Mesendoderm (in vitro differentiated cells): ENCODE results near the gene DNM3.

Source experiments
- DNase-seq: peaks from one replicate; pipeline ENCODE4 v3.0.0; 2013
- H2AK5ac ChIP-seq: 2 replicates; pipeline ENCODE4 v1.6.1; 2013; ENCODE audit warnings: low read length, inconsistent platforms
- H2BK120ac ChIP-seq: 2 replicates; pipeline ENCODE4 v1.6.1; 2013; ENCODE audit warnings: low read depth, mild to moderate bottlenecking, low read length, moderate library complexity, mixed read lengths
- H2BK15ac ChIP-seq: replicated peaks from 2 replicates; pipeline ENCODE4 v1.6.1; 2013; ENCODE audit warnings: low read depth, mild to moderate bottlenecking, moderate library complexity
- H2BK5ac ChIP-seq: 2 replicates; pipeline ENCODE4 v1.6.1; 2013; ENCODE audit warnings: low read length, inconsistent platforms
- H3K18ac ChIP-seq: 2 replicates; pipeline ENCODE4 v1.6.1; 2013; ENCODE audit warnings: mild to moderate bottlenecking, low read length, mixed read lengths
- H3K23ac ChIP-seq: one replicate; pipeline ENCODE4 v1.6.1; 2013; ENCODE audit warnings: low read length
- H3K27ac ChIP-seq: 2 replicates; pipeline ENCODE4 v1.5.1; 2013; ENCODE audit warnings: low read depth, mild to moderate bottlenecking, inconsistent platforms, low read length, moderate library complexity
- H3K27me3 ChIP-seq: 2 replicates; pipeline ENCODE4 v1.6.1; 2013; ENCODE audit warnings: low read length, control low read depth, mild to moderate bottlenecking, inconsistent platforms; ENCODE audit not compliant: insufficient read depth, poor library complexity
- H3K36me3 ChIP-seq: 2 replicates; pipeline ENCODE4 v1.6.1; 2013; ENCODE audit warnings: low read length, inconsistent platforms; ENCODE audit not compliant: control insufficient read depth, insufficient read depth
- H3K4ac ChIP-seq: one replicate; pipeline ENCODE4 v1.6.1; 2013; ENCODE audit warnings: low read depth, mild to moderate bottlenecking, low read length, moderate library complexity
- H3K4me1 ChIP-seq: 2 replicates; pipeline ENCODE4 v1.6.1; 2013; ENCODE audit warnings: low read depth, low read length, inconsistent platforms; ENCODE audit not compliant: control insufficient read depth
- H3K4me2 ChIP-seq: 2 replicates; pipeline ENCODE4 v1.6.1; 2013; ENCODE audit warnings: low read length
- H3K4me3 ChIP-seq: 2 replicates; pipeline ENCODE4 v1.5.1; 2013; ENCODE audit warnings: mild to moderate bottlenecking, low read length
- H3K56ac ChIP-seq: one replicate; pipeline ENCODE4 v1.6.1; 2013; ENCODE audit warnings: low read length
- H3K79me1 ChIP-seq: 2 replicates; pipeline ENCODE4 v1.6.1; 2013; ENCODE audit warnings: low read length, inconsistent platforms
- H3K79me2 ChIP-seq: 2 replicates; pipeline ENCODE4 v1.6.1; 2013; ENCODE audit warnings: mild to moderate bottlenecking, low read length; ENCODE audit not compliant: control insufficient read depth, insufficient read depth
- H3K9ac ChIP-seq: 2 replicates; pipeline ENCODE4 v1.6.1; 2013; ENCODE audit warnings: low read length, inconsistent platforms
- H4K5ac ChIP-seq: one replicate; pipeline ENCODE4 v1.6.1; 2013; ENCODE audit warnings: low read length
- H4K8ac ChIP-seq: one replicate; pipeline ENCODE4 v1.6.1; 2013; ENCODE audit warnings: low read depth, mild to moderate bottlenecking, control low read depth, low read length, moderate library complexity
- WGBS: extraction: QIAGEN DNeasy Blood & Tissue Kit; methylation state at CpG from one replicate; pipeline ENCODE4 v1.1.7; 2013; ENCODE audit warnings: low lambda C conversion rate, missing lambda C conversion rate; ENCODE audit not compliant: insufficient coverage; ENCODE audit errors: extremely low coverage; 5-methylcytosine and 5-hydroxymethylcytosine counted together

Gene DNM3

GRCh38 chr1:172142324-172142723, 301.0 kb downstream of the DNM3 start:
- Histone ChIP-seq H3K4me2 (no peak overlapping the region), H2AK5ac (no peak overlapping the region), H3K79me2 (no peaks in the 10 kb centered on the region), H3K4me3 (no peak overlapping the region), H3K56ac (no peak overlapping the region), H3K4me1 (no peaks in the 10 kb centered on the region), H3K9ac (no peak overlapping the region), H2BK15ac (no peak overlapping the region), H4K5ac (no peak overlapping the region), H3K27me3 (no peaks in the 10 kb centered on the region), H3K23ac (no peak overlapping the region), H3K18ac (no peak overlapping the region), H4K8ac (no peak overlapping the region), H2BK120ac (no peak overlapping the region), H3K79me1 (no peaks in the 10 kb centered on the region), H3K27ac (no peak overlapping the region), H2BK5ac (no peak overlapping the region), H3K4ac (no peak overlapping the region), H3K36me3 (no peaks in the 10 kb centered on the region)
- no CpG with 5 or more reads among the region's 5 CpGs for WGBS
- no peak for DNase-seq

- Histone ChIP-seq H3K18ac (no peak overlapping the region), H3K9ac (no peak overlapping the region), H2AK5ac (no peak overlapping the region), H3K27me3 (no peaks in the 10 kb centered on the region), H2BK120ac (no peak overlapping the region), H3K4me3 (no peak overlapping the region), H3K36me3 (no peaks in the 10 kb centered on the region), H3K4me2 (no peak overlapping the region), H3K23ac (no peak overlapping the region), H3K79me1 (no peaks in the 10 kb centered on the region), H3K79me2 (no peaks in the 10 kb centered on the region), H3K56ac (no peak overlapping the region), H3K4ac (no peak overlapping the region), H3K27ac (no peak overlapping the region), H4K8ac (no peak overlapping the region), H2BK5ac (no peak overlapping the region), H3K4me1 (no peaks in the 10 kb centered on the region), H4K5ac (no peak overlapping the region), H2BK15ac (no peak overlapping the region)
- WGBS: no CpG with 5 or more reads among the region's 3 CpGs
- DNase-seq: no peak
These were observed 302.2 kb downstream of the DNM3 start for GRCh38 chr1:172143384-172144055.

GRCh38 chr1:172144445-172145061, 303.3 kb downstream of the DNM3 start:
- Histone ChIP-seq H3K56ac (no peak overlapping the region), H3K27me3 (no peaks in the 10 kb centered on the region), H2AK5ac (no peak overlapping the region), H3K36me3 (no peaks in the 10 kb centered on the region), H3K27ac (no peak overlapping the region), H3K79me2 (no peaks in the 10 kb centered on the region), H3K4me3 (no peak overlapping the region), H3K23ac (no peak overlapping the region), H2BK120ac (no peak overlapping the region), H3K4me2 (no peak overlapping the region), H2BK5ac (no peak overlapping the region), H3K9ac (no peak overlapping the region), H4K8ac (no peak overlapping the region), H3K4ac (no peak overlapping the region), H3K18ac (no peak overlapping the region), H2BK15ac (no peak overlapping the region), H3K4me1 (no peaks in the 10 kb centered on the region), H3K79me1 (no peaks in the 10 kb centered on the region), H4K5ac (no peak overlapping the region)
- DNase-seq: no peak
- no CpG with 5 or more reads among the region's 13 CpGs for WGBS

GRCh38 chr1:172145231-172145651, 303.9 kb downstream of the DNM3 start:
- no peak overlapping the region for H3K4me2 ChIP-seq
- no peaks in the 10 kb centered on the region for H3K36me3 ChIP-seq
- no CpG with 5 or more reads among the region's 2 CpGs for WGBS
- H3K18ac ChIP-seq: peak overlapping the region; percentile 5
- H4K5ac ChIP-seq: no peak overlapping the region
- no peaks in the 10 kb centered on the region for H3K27me3 ChIP-seq
- H2BK15ac ChIP-seq: no peak overlapping the region
- no peak overlapping the region for H3K4ac ChIP-seq
- no peaks in the 10 kb centered on the region for H3K4me1 ChIP-seq
- H2AK5ac ChIP-seq: no peak overlapping the region
- no peak overlapping the region for H2BK5ac ChIP-seq
- H3K79me1 ChIP-seq: no peaks in the 10 kb centered on the region
- no peak overlapping the region for H3K4me3 ChIP-seq
- no peaks in the 10 kb centered on the region for H3K79me2 ChIP-seq
- H3K56ac ChIP-seq: no peak overlapping the region
- no peak for DNase-seq
- H3K27ac ChIP-seq: no peak overlapping the region
- no peak overlapping the region for H4K8ac ChIP-seq
- no peak overlapping the region for H3K23ac ChIP-seq
- no peak overlapping the region for H2BK120ac ChIP-seq
- H3K9ac ChIP-seq: no peak overlapping the region

GRCh38 chr1:172145656-172146055, 304.4 kb downstream of the DNM3 start:
- no peak overlapping the region for H4K5ac ChIP-seq
- no peak overlapping the region for H2BK5ac ChIP-seq
- H2AK5ac ChIP-seq: no peak overlapping the region
- H3K23ac ChIP-seq: no peak overlapping the region
- peak overlapping the region; percentile 5 for H3K18ac ChIP-seq
- no peaks in the 10 kb centered on the region for H3K79me1 ChIP-seq
- WGBS: no CpG with 5 or more reads among the region's 6 CpGs
- no peak overlapping the region for H3K56ac ChIP-seq
- no peak for DNase-seq
- H3K9ac ChIP-seq: no peak overlapping the region
- no peak overlapping the region for H3K4ac ChIP-seq
- H4K8ac ChIP-seq: no peak overlapping the region
- H3K27ac ChIP-seq: no peak overlapping the region
- H2BK15ac ChIP-seq: no peak overlapping the region
- no peak overlapping the region for H2BK120ac ChIP-seq
- no peaks in the 10 kb centered on the region for H3K79me2 ChIP-seq
- no peak overlapping the region for H3K4me2 ChIP-seq
- H3K36me3 ChIP-seq: no peaks in the 10 kb centered on the region
- no peaks in the 10 kb centered on the region for H3K27me3 ChIP-seq
- H3K4me1 ChIP-seq: no peaks in the 10 kb centered on the region
- H3K4me3 ChIP-seq: no peak overlapping the region
